GM21360 (cell line): ENCODE results near the gene FUZ.

Experiments
- ATAC-seq: cut with Tn5 transposase; IDR thresholded peaks from one replicate; pipeline ENCODE4 v1.9.1; 2021; ENCODE audit warnings: mild to moderate bottlenecking, moderate library complexity; ENCODE audit not compliant: unreplicated experiment

FUZ gene

GRCh38 chr19:49851456-49852259, 38.6 kb upstream of the FUZ start:
- ATAC-seq: no peak

DNA sequence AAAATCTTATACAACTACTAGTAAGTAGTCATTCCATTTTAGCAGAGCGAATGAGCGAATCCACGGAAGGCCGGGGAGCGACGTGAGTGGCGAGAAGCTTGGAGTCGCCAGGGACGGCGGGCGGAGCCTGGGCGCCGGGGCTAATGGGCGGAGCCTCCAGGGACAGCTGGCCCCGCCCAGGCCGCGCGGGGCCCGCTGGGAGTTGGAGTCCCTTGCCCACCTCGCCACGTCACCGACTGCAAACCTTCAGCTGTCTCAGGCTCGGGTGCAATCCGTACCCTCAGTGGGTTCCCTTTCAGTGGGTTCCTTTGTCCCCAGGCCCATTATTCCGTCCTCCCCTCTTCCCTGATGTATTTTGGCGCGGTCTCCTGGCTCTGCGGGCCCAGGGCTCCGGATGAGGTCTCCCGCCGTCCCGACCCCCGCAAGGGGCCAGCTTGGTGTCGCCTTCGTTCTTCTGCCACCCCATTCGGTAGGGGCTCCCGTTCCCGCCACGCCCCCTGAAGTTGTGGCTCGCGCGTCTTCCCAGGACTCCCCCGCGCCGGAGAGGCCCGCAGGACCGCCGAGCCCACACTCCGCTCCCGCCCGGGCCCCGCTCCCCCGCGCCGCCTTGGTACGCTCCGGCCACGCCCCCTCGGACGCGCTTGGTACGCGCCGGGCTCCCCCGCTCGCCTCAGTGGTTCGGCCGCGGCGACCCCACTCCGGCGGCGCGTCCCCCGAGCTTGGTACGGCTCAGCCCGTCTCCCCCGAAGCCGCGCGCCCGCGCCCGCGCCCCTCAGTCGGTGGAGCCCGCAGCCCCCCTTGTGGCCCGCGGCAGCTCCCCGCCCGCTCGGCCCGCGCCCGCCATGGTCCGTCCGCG, 37.6 kb upstream of the FUZ start, which contains the start of gene PTOV1:
Gene PTOV1 (plus strand): TSS at position 673 of the 856 bp plus-strand sequence.
- ATAC-seq: peak; percentile 51

DNA sequence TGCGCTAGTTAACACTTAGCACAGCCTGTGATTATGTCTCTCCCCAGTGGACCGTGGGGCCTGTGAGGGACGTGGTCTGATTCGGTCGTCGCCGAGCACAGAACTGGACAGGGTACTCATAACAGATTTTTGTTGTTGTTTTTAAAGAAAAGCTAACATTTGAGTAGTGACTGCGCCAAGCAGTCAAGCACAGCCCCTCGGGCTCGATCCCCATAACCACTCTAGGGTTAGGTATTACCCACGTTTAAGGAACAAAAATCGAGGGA, 37.1 kb upstream of the FUZ start:
- ATAC-seq: no peak

DNA sequence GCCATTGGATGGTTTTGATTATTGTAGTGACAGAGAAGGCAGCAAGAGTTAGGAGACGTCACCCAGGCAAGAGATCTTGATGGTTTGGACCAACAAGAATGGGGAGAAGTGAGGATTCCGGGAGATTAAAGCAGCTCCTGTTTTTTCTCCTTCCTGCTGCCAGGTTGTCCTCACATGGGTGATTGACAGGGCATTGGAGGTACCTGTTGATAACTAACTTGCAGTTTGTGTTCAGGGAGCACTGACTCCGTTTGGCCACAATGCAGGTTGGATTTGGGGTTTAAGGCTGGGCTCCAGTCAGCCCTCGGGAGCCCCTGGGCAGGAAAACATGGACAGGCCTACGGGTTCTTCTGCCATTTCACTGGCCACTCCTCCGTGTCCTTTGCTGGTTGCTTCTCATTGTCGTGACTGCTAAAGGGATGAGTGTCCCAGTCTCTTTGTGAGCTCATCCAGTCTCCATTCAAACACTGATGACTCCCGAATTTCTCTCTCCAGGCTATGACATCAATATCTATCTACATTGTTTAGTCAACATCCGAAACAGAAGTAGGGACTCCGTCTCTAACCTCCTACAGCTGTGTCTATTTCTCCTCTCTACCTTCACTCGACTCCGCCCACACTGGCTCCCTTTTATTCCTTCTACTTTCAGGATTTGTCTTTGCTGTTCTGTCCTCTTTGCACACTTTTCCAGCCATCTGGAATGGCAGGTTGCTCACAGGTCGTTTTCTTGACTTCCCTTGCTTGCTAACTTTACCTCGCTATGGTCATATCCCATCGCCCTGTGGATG, 36.5 kb upstream of the FUZ start:
- ATAC-seq: no peak

GRCh38 chr19:49848938-49849337, 35.8 kb upstream of the FUZ start:
- ATAC-seq: no peak

GRCh38 chr19:49847731-49848696, 34.9 kb upstream of the FUZ start:
- ATAC-seq: no peak

DNA sequence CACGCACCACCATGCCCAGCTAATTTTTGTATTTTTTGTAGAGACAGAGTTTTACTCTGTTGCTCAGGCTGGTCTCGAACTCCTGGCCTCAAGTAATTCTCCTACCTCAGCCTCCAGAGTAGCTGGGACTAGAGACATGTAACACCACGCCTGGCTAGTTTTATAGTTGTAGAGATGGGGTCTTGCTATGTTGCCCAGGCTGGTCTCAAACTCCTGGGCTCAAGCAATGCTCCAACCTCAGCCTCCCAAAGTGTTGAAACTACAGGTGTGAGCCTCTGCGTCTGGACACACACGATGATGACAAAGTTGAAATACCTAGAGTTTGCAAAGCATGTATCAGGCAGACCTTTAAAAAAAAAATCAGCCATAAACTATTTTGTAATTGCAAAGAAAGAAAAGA, 33.3 kb upstream of the FUZ start:
- no peak for ATAC-seq

DNA sequence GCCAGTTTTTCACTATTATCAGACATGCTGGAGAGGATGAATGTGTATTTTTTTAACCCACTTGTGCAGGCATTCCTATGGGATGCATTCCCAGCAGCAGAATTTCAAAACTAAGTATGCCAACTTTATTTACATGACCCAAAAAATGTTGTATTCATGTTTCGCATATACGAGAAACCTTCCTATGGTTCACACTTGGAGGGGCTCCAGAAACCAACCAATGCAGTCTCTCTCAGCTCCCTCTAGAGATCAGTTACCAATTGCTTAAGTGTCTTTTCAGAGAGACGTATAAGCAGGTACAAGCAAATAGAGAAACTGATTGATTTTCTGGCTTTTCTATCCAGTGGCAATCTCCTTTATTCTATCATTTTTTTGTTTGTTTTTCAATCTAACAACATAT, 32.3 kb upstream of the FUZ start:
- no peak for ATAC-seq

DNA sequence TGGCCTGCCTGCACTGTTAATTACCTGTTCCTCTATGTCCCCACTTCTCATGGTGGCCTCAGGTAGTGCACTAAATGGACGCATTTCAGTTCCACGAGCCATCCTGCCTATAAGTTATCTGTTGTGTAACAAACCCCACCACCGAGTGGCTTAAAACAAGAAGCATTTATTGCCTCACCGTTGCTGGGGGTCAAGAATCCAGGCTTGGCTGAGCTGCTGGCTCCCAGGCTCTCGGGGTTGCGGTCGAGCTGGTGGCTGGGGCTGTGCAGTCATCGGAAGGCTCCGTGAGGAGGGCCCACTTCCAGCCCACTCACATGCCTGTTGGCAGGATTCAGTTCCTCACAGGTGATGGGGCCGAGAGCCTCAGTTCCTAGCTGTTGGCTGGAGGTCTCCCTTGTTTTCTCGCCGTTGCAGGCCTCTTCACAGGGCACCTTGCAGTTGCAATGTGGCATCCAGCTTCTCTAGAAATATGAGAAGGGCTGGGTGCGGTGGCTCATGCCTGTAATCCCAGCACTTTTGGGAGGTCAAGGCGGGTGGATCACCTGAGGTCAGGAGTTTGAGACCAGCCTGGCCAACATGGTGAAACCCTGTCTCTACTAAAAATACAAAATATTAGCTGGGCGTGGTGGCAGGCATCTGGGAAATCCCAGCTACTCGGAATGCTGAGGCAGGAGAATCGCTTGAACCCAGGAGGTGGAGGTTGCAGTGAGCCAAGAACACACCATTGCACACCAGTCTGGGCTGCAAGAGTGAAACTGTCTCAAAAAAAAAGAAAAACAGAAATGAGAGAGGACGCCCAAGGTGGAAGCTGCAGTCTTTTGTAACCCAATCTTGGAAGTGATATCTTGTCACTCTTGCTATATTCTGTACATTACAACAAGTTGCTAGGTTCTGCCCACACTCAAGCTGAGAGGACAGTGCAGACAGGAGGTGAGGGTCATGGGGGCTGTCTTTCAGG, 31.3 kb upstream of the FUZ start:
- ATAC-seq: no peak

GRCh38 chr19:49843265-49843664, 30.2 kb upstream of the FUZ start:
- no peak for ATAC-seq

- no peak for ATAC-seq
Measured at GRCh38 chr19:49840736-49841249, 27.7 kb upstream of the FUZ start.

- no peak for ATAC-seq
Measured at GRCh38 chr19:49840321-49840720, 27.2 kb upstream of the FUZ start.

GRCh38 chr19:49839713-49840112, 26.6 kb upstream of the FUZ start:
- ATAC-seq: no peak

GRCh38 chr19:49838885-49839588, 25.9 kb upstream of the FUZ start:
- no peak for ATAC-seq

DNA sequence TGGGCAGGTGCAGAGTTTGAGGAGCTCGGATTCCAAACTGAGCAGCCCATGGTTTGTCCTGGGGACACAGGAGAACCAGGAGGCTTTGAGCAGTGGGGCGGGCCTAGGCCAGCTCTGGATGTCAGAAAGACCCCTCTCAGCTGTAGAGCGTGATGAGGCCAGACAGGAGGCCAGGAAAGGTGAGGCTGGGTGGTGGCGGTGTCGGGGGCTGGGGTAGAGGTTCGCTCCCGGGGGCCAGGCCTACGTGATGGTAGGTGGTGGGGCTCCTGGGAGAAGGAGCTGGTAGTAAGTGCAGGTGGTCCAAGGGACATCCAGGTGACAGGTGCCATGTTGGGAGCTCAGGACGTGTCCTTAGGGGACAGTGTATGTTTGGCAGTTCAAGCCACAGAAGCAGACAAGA, 24.3 kb upstream of the FUZ start:
- ATAC-seq: no peak

DNA sequence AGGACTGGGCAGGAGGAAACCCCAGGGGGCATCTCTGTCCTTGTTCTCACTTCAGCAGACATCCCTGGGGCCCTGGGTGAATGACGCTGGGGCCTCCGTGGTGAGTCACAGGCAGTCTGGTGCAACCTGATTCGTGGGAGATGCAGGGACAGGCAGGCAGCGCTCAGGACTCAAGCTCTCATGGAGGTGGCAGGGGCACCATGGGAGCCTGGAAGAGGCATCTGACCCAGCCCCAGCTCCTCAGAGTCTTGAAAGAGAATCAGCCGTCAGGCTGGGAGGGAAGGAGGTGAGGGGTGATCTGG, 23.9 kb upstream of the FUZ start:
- no peak for ATAC-seq

DNA sequence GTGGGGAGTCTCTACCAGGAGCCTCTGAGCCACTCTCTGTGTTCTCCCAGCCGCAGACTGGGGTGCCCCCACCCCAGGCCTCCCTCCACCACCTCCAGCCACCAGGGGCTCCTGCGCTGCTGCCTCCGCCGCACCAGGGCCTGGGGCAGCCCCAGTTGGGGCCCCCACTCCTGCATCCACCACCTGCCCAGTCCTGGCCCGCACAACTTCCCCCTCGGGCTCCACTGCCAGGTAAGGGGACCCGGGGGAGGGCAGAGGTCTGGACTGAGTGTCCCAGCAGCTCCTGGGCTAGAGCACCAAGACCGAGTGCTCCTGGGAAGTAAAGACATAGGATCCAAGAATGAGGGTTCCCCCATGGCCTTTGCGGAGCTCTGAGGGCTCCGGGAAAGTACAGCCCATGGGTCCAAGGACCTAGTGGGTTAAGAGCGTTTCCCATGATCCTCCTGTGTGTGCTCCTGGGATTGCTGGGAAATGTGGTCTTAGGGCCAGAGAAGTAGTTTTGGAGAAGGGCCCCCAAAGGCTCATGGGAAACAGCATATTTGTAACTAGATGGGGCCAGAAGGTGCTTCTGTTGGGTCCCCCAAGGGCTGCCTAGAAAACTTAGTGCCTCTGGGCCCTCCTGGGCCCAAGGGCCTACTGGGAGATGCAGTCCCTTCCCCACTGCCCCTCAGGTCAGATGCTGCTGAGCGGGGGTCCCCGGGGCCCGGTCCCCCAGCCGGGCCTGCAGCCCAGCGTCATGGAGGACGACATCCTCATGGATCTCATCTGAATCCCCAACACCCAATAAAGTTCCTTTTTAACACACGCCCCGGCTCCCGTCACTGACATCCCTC, 23.3 kb upstream of the FUZ start:
- no peak for ATAC-seq

- ATAC-seq: no peak
Measured at GRCh38 chr19:49835562-49835961, 22.5 kb upstream of the FUZ start.
